Fibroblast of villous mesenchyme (primary cell): ENCODE results near the gene TMEM63B. TPM values are rescaled to one million over a fixed set of nuclear protein-coding genes. Genes with fewer than 3 reads are reported as not detected.
"Not testable (repeated sequence)": the region's sequence is repeated elsewhere in the genome, so short reads cannot be mapped to it uniquely, and the experiment has no call there.

Experiments
- DNase-seq: peaks from one replicate; pipeline ENCODE4 v3.0.0-alpha.2; 2010; ENCODE audit warnings: low read depth
- H3K4me3 ChIP-seq: 2 replicates; pipeline ENCODE4 v1.5.1; 2011; ENCODE audit warnings: low read depth, mild to moderate bottlenecking, low read length
- total RNA-seq: library from RNA; depleted of rRNA; stranded (reverse); fragments of >200 nt; gene quantifications from 2 replicates; pipeline ENCODE4 v1.2.3, GENCODE V29; 2012
- TF ChIP-seq, protein P1 (sequence below): IDR thresholded peaks from 2 replicates; pipeline ENCODE4 v1.5.1; 2012; ENCODE audit warnings: low read depth, mild to moderate bottlenecking, low read length; ENCODE audit not compliant: insufficient read depth

Gene TMEM63B
- total RNA-seq, 1 donor = 32.4 TPM

DNA sequence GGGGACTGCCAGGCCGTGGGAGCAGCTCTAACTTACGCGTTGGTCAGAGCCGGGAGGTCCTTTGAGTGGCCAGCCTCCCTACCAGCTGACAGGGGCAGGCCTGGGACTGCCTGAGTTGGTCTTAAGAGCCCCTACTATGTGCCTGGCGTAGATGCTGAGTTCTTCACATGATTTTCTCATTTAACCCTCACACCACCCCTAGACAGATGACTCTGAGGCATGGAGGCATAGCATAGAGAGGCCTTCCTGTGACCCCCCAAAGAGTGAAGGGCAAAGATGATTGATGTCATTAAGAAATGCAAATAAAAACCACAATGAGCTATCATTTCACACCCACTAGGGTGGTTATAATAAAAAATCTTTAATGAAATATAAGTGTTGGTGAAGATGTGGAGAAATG lies 36.9 kb upstream of the TMEM63B start:
- H3K4me3 ChIP-seq = no peak overlapping the region
- TF ChIP-seq, protein P1, sequence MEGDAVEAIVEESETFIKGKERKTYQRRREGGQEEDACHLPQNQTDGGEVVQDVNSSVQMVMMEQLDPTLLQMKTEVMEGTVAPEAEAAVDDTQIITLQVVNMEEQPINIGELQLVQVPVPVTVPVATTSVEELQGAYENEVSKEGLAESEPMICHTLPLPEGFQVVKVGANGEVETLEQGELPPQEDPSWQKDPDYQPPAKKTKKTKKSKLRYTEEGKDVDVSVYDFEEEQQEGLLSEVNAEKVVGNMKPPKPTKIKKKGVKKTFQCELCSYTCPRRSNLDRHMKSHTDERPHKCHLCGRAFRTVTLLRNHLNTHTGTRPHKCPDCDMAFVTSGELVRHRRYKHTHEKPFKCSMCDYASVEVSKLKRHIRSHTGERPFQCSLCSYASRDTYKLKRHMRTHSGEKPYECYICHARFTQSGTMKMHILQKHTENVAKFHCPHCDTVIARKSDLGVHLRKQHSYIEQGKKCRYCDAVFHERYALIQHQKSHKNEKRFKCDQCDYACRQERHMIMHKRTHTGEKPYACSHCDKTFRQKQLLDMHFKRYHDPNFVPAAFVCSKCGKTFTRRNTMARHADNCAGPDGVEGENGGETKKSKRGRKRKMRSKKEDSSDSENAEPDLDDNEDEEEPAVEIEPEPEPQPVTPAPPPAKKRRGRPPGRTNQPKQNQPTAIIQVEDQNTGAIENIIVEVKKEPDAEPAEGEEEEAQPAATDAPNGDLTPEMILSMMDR = no peak
- DNase-seq = no peak

GRCh38 chr6:44091356-44091755 lies 36.0 kb upstream of the TMEM63B start:
- DNase-seq = not testable (repeated sequence)

GRCh38 chr6:44091981-44092884 lies 35.1 kb upstream of the TMEM63B start:
- peak; percentile 36 for DNase-seq
- H3K4me3 ChIP-seq = no peak overlapping the region
- TF ChIP-seq, protein P1 = no peak

More at GRCh38 chr6:44091356-44091755, 36.0 kb upstream of the TMEM63B start:
- H3K4me3 ChIP-seq = not testable (repeated sequence)

DNA sequence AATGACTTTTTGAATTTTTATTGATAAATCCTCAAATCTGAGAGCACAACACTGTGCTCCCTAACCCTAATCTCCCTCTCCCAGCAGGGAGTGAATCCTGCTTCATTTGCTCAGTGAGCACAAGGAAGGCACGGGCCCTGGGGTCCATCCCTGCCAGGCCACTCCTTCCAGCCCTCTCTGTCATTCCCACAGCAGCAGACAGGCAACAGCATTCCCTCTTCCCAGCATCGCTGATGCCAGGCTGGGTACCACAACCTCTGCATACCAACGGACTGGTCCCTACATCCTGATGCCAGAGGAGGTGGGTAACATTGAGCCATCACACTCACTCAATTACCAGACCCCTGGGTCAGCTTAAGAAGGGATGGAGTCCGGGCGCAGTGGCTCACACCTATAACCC lies 34.3 kb upstream of the TMEM63B start:
- TF ChIP-seq, protein P1 = no peak
- DNase-seq = no peak
- no peak overlapping the region for H3K4me3 ChIP-seq

GRCh38 chr6:44093750-44094402 lies 33.5 kb upstream of the TMEM63B start:
- DNase-seq = no peak
- TF ChIP-seq, protein P1 = no peak
- no peak overlapping the region for H3K4me3 ChIP-seq

DNA sequence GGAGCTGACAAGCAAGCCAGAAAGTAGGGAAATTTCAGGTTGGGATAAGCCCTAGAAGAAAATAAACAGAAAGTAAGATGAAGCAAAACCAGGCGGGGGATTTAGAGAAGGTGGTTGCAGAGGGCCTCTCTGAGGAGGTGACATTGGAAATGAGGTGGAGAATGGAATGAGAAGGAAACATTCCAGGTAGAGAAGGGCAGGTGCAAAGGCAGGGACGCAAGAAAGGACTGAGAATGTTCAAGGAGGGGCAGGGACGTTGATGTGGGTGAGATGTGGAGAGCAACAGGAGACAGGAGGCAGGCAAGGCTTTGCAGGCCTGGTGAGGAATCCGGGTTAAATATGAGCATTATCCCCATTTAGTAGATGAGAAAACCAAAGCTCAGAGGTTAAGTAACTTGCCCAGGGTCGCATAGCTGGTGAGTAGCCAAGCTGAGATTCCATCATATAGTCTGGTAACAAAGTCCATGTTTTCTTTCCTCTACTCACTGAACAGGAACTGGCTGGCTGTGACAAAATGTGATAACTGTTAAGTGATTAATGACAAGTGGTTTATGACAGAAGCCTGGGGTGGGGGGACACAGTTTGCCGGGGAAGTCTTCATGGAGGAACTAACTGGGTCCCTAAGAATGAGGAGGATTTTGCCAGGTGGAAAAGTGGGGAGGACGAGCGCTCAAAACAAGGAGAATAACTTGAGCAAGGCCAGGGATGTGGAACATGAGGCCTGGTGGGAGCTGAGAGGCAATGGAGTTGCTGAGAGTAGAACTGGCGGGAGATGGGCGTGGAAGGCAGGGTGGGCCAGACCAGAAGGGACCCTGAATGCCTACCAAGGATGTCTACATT lies 32.7 kb upstream of the TMEM63B start:
- DNase-seq = no peak
- TF ChIP-seq, protein P1 = no peak
- no peak overlapping the region for H3K4me3 ChIP-seq

GRCh38 chr6:44095243-44095623 lies 32.1 kb upstream of the TMEM63B start:
- not testable (repeated sequence) for DNase-seq

More at GRCh38 chr6:44095243-44095623, 32.1 kb upstream of the TMEM63B start:
- H3K4me3 ChIP-seq = not testable (repeated sequence)
